GM04503 (cell line): Measurements from ENCODE around the gene AKR7A3.
"Not testable (repeated sequence)": the region's sequence is repeated elsewhere in the genome, so short reads cannot be mapped to it uniquely, and the experiment has no call there.

ENCODE experiments used
- DNase-seq: peaks from one replicate; pipeline ENCODE4 v3.0.0-alpha.2; 2012; ENCODE audit warnings: low read depth

The AKR7A3 gene

GRCh38 chr1:19317126-19317910, 28.7 kb upstream of the AKR7A3 start:
- DNase-seq = no peak

- peak; percentile 20 for DNase-seq
Observed at GRCh38 chr1:19315378-19316198, 27.0 kb upstream of the AKR7A3 start.

GRCh38 chr1:19313961-19314882, 25.7 kb upstream of the AKR7A3 start:
- no peak for DNase-seq

- no peak for DNase-seq
Observed at GRCh38 chr1:19313636-19313959, 25.0 kb upstream of the AKR7A3 start.

GRCh38 chr1:19312782-19313635, 24.4 kb upstream of the AKR7A3 start:
- no peak for DNase-seq

GRCh38 chr1:19311931-19312781, 23.6 kb upstream of the AKR7A3 start, which contains the start of the genes AKR7A2 and SLC66A1:
TSS of gene AKR7A2 (minus strand) at chr1:19312144. CDS start at chr1:19312124, 20 bp downstream.
TSS of gene SLC66A1 (plus strand) at chr1:19312326. CDS start at chr1:19317678, 5,352 bp downstream.
- peak; percentile 57 for DNase-seq

GRCh38 chr1:19311503-19311930, 22.9 kb upstream of the AKR7A3 start:
- no peak for DNase-seq

- DNase-seq = no peak
Observed at GRCh38 chr1:19310720-19311502, 22.3 kb upstream of the AKR7A3 start.

- DNase-seq = peak; percentile 22
Observed at GRCh38 chr1:19310061-19310460, 21.5 kb upstream of the AKR7A3 start.

GRCh38 chr1:19309123-19309813, 20.7 kb upstream of the AKR7A3 start:
- DNase-seq = peak; percentile 45

- no peak for DNase-seq
Observed at GRCh38 chr1:19308509-19308907, 19.9 kb upstream of the AKR7A3 start.

GRCh38 chr1:19307794-19308508, 19.4 kb upstream of the AKR7A3 start:
- DNase-seq = no peak

- DNase-seq = no peak
Observed at GRCh38 chr1:19306941-19307340, 18.4 kb upstream of the AKR7A3 start.

- no peak for DNase-seq
Observed at GRCh38 chr1:19305880-19306279, 17.3 kb upstream of the AKR7A3 start.

GRCh38 chr1:19304081-19304480, 15.5 kb upstream of the AKR7A3 start:
- DNase-seq = not testable (repeated sequence)

- DNase-seq = no peak
Observed at GRCh38 chr1:19300211-19300610, 11.6 kb upstream of the AKR7A3 start.

- no peak for DNase-seq
Observed at GRCh38 chr1:19294638-19295037, 6.1 kb upstream of the AKR7A3 start.

- DNase-seq = no peak
Observed at GRCh38 chr1:19289244-19289643, 674 bp upstream of the AKR7A3 start.
